ENCODE results near the gene SLC34A1. TPM values are rescaled to one million over a fixed set of nuclear protein-coding genes. Genes with fewer than 3 reads are reported as not detected.

The SLC34A1 gene
- total RNA-seq, 1 donor from 2014 or later = not detected

GRCh38 chr5:177403792-177404640, 19.8 kb downstream of the SLC34A1 start:
- peaks cover 6% of the 10 kb centered on the region for H3K9me3 Mint-ChIP-seq (ENCODE audit: unreplicated experiment)
- no peaks in the 10 kb centered on the region for H3K36me3 Mint-ChIP-seq (ENCODE audit: unreplicated experiment)
- no peak overlapping the region for H3K27ac Mint-ChIP-seq (ENCODE audit: unreplicated experiment)
- H3K4me1 Mint-ChIP-seq (ENCODE audit: low read depth, unreplicated experiment) = peaks cover 4% of the 10 kb centered on the region
- TF ChIP-seq CTCF (IDR thresholded peaks at IDR 0.05; ENCODE audit: partially characterized antibody, unreplicated experiment) = peak; percentile 83
- peak overlapping the region; percentile 92 for H3K4me3 Mint-ChIP-seq (ENCODE audit: unreplicated experiment)
- H3K27me3 Mint-ChIP-seq (ENCODE audit: unreplicated experiment) = peaks cover 14% of the 10 kb centered on the region
- peak; percentile 85 for DNase-seq

DNA sequence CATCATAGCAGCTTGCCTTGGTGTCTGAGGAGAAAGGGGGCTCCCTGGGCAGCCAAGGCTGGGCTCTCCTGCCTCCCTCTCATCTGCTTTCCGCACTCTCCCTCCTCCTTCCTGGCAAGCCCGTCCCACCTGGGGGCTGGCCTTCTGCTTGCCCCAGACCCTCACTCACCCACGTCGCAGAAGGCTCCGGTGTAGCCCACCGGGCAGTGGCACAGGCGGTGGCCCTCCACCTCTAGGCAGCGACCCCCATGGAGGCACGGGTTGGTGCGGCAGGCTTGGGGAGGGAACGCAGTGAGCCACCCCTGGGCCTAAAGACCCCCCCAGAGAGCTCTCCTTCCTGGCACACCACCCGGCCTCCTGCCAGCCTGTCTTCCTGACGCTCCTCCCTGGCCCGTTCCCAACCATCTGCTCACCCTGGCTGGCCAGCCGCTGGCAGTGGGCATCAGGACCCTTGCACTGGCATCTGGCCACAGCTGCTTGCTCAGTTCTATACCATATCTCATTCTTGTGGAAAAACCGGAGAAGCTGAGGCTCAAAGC, 20.5 kb downstream of the SLC34A1 start:
- peak overlapping the region; percentile 63 for H3K4me3 Mint-ChIP-seq (ENCODE audit: unreplicated experiment)
- no peaks in the 10 kb centered on the region for H3K36me3 Mint-ChIP-seq (ENCODE audit: unreplicated experiment)
- H3K27me3 Mint-ChIP-seq (ENCODE audit: unreplicated experiment) = peaks cover 16% of the 10 kb centered on the region
- H3K4me1 Mint-ChIP-seq (ENCODE audit: low read depth, unreplicated experiment) = peaks cover 4% of the 10 kb centered on the region
- TF ChIP-seq CTCF (IDR thresholded peaks at IDR 0.05; ENCODE audit: partially characterized antibody, unreplicated experiment) = no peak
- H3K27ac Mint-ChIP-seq (ENCODE audit: unreplicated experiment) = no peak overlapping the region
- no peak for DNase-seq
- H3K9me3 Mint-ChIP-seq (ENCODE audit: unreplicated experiment) = peaks cover 8% of the 10 kb centered on the region

DNA sequence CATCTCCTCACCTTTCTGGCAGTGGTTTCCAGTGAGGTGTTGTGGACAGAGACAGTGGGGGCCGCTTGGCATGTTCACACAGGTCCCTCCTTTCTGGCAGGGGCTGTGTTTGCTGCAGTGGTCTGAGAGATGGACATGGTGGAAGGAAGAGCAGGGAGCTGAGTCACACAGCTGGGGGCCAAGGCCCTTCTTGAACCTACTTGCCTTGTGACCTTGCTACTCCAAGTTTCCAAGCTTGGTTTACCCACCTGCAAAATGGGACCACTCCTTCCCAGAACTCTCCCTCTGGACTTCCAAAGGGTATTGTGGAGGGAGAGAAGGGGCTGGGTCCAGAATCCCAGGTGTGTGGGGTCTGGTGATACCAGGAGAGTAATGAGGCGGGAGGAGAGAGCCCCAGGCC, 21.1 kb downstream of the SLC34A1 start:
- peaks cover 4% of the 10 kb centered on the region for H3K4me1 Mint-ChIP-seq (ENCODE audit: low read depth, unreplicated experiment)
- H3K36me3 Mint-ChIP-seq (ENCODE audit: unreplicated experiment) = no peaks in the 10 kb centered on the region
- peaks cover 16% of the 10 kb centered on the region for H3K27me3 Mint-ChIP-seq (ENCODE audit: unreplicated experiment)
- peak overlapping the region; percentile 63 for H3K4me3 Mint-ChIP-seq (ENCODE audit: unreplicated experiment)
- no peak overlapping the region for H3K27ac Mint-ChIP-seq (ENCODE audit: unreplicated experiment)
- no peak for DNase-seq
- no peak for TF ChIP-seq CTCF (IDR thresholded peaks at IDR 0.05; ENCODE audit: partially characterized antibody, unreplicated experiment)
- H3K9me3 Mint-ChIP-seq (ENCODE audit: unreplicated experiment) = peaks cover 8% of the 10 kb centered on the region

GRCh38 chr5:177405805-177406204, 21.6 kb downstream of the SLC34A1 start:
- Mint-ChIP-seq H3K4me1 (ENCODE audit: low read depth, unreplicated experiment) (peaks cover 4% of the 10 kb centered on the region), H3K36me3 (ENCODE audit: unreplicated experiment) (no peaks in the 10 kb centered on the region), H3K9me3 (ENCODE audit: unreplicated experiment) (peaks cover 8% of the 10 kb centered on the region), H3K4me3 (ENCODE audit: unreplicated experiment) (no peak overlapping the region), H3K27ac (ENCODE audit: unreplicated experiment) (no peak overlapping the region), H3K27me3 (ENCODE audit: unreplicated experiment) (peaks cover 16% of the 10 kb centered on the region)
- no peak for DNase-seq
- no peak for TF ChIP-seq CTCF (IDR thresholded peaks at IDR 0.05; ENCODE audit: partially characterized antibody, unreplicated experiment)
